ENCODE data around the gene MGAT5.

MGAT5 gene

GRCh38 chr2:134433979-134434378 is 180.1 kb downstream of the MGAT5 start:
- no peak for DNase-seq

DNA sequence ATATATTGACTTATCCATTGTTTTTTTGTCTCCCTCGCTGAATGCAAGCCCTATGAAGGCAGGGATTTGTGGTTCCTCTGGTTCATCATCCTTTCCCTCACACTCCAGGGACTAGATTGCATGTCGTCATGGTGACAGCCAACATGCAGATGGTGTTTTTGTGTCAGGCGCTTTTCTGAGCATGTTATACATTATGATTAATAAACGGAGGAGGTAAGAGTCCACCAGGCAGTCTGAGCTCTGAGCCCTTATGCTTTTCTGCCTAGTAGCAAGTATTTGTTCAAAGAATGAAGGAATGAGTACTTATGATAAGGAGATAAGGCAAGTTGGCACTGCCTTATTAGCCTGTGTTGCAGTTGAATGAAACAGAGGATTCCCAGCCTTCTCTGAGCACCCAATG is 181.6 kb downstream of the MGAT5 start:
- no peak for DNase-seq

DNA sequence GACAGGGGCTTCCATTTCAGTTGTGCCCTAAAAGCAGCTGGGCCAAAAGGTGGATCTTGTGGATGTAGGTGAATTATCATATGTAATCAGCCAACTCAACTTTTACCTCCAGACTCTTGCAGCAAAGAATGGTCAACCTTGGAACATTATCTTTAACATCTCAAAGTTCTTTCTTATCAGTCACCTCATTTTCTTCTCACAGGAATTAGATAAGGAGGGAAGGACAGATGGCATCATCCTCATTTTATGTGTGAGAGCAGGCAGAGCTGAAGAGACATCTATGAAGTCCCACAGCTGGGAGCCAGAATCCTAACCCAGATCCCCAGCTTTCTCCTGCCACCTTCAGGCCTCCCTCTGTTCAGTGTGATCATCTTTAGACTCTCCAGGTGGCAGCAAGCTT is 182.1 kb downstream of the MGAT5 start:
- no peak for DNase-seq

- DNase-seq = no peak
Observed at GRCh38 chr2:134436706-134437105, 182.8 kb downstream of the MGAT5 start.

DNA sequence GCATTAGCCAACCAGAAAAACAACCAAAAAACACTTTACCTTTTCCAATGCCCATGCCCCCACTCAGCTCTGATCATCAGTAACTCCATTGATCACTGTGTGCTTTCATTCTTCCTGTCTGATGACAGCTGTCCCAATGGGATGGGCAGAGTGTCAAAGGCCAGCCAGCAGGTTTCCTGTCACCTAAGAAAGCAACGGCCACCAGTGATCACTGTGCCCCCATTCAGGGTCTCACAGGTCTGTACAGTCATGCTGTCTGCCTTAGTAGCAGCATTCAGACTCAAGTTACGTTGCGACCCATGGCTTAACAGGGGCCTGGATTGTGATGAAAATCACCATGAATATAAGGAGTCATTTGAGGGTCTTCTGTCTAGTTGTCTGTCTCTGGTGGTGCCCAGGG is 184.5 kb downstream of the MGAT5 start:
- DNase-seq = no peak

DNA sequence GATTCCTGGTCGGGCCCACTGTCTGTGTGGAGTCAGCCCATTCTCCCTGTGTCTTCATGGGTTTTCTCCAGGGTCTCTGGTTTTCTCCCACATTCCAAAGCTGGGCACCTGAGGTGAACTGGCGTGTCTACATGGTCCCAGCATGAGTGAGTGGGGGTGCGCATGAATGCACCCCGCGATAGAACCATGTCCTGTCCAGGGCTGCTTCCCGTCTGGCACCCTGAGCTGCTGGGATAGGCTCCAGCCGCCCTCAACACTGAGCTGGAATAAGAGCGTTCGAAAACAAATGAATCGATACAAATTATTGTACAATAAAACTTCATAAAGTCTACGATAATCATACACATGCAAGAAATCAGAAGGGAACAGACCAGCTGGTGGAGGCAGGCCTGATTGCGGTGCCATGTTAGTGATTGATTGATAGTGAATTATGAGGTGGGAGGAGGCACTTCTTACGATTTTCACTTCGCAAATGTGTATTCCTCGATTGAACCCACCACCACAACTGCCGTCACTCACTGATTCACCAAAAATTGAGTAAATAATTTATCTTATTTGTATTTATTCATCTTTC is 186.6 kb downstream of the MGAT5 start:
- DNase-seq = no peak

DNA sequence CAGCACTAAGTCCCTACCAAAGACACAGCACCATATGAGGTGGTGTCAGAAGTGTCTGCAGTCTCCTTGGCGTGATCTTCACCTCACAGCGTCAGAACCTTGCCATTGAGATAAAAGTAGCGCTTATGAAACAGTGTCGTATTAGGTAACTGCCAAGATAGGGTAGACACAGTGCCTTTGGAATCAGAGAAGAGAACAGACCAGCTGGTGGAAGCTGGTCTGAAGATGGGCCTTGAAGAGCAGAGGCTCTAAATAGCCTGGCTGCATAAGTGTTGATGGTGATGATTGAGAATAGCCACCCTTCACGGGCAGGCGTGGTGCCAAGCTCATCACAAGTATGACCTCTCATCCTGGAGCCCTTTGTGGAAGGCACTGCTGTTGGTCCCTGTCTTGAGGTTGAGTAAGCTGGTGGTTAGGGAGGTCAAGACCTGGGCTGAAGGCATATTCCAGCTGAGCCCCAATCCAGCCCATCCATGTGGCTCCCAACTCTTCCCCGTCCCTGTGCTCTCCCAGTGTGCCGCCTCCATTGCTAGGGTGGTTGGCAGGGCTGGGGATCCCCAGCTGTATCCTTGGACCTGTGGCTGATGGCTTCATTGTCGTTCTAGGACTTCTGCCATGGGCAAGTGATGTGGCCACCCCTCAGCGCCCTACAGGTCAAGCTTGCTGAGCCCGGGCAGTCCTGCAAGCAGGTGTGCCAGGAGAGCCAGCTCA is 187.4 kb downstream of the MGAT5 start:
- DNase-seq = no peak

- no peak for DNase-seq
Observed at GRCh38 chr2:134443814-134444480, 190.1 kb downstream of the MGAT5 start.

DNA sequence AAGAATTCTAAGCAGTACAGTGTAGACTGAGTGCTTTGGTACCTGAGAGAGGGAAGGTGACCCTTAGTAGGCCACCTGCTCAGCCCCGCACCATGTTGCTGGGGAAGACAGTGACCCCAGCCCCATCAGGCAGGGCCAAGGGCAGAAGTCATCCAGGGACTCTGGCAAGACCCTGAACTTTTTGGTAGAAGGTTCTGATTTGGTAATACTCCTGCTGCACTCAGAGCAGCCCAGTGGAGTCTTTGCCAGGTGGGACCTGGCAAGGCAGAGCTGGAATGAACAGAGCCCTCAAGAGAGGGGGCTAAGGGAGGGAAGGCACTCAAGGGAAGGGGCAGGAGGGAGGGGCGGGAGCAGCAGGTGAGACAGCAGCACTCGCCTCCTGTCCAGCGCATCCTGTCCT is 191.2 kb downstream of the MGAT5 start:
- DNase-seq = no peak

DNA sequence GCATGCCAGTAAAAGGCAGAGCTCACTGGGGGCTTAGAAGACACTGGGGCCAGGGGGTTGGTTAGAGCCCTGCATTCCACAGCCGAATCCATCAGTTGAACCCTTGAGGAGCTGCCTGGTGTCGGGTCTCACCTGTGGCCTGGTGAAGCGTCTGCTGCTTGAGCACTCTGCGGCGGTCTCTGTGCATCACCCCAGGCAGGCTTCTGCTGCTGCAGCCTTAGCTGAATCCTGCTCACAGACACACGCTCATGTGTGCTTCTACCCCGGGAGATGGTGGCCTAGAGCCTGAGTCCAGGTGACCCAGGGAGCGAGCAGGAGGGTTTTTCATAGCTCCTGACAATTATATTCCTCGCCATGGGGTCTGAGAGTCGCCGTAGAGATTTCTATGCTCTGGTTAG is 192.1 kb downstream of the MGAT5 start:
- DNase-seq = no peak

- DNase-seq = no peak
Observed at GRCh38 chr2:134446383-134447017, 192.6 kb downstream of the MGAT5 start.

- no peak for DNase-seq
Observed at GRCh38 chr2:134447669-134448068, 193.8 kb downstream of the MGAT5 start.

- no peak for DNase-seq
Observed at GRCh38 chr2:134448650-134449049, 194.8 kb downstream of the MGAT5 start.

DNA sequence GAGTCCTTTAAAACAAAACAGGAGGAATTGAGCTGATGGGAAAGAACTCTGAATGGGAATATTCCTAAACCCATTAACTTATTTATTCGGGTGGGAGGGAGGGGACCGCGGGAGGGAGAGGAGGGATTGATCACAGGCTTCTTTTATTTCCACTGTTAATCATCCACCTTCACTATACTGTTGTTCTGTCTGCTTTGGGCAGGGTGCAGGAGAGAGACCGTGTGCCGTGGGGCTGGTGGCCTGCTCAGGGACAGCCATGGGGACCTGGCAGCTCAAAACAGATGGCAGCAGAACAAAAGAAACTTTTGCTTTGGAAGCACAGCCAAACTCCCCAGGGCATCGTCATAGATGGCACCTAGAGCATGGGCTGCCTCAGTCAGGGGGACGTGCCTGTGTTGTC is 195.3 kb downstream of the MGAT5 start:
- DNase-seq = no peak

- no peak for DNase-seq
Observed at GRCh38 chr2:134449751-134450513, 196.1 kb downstream of the MGAT5 start.

DNA sequence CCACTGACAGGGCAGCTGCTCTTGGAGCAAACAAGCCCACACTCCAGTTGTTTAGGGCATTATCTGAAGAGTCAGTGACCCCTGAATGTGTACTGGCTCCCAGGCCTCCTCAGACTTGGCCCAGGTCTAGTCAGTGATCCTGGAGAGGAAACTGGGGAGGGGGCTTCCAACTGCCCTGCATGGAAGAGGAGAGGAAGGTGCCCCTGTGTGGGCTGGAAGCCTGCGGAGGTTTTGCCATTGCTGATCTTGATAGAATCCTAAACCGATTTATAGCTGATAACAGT is 197.4 kb downstream of the MGAT5 start:
- no peak for DNase-seq

- DNase-seq = no peak
Observed at GRCh38 chr2:134452042-134452733, 198.3 kb downstream of the MGAT5 start.

- DNase-seq = no peak
Observed at GRCh38 chr2:134453476-134453875, 199.6 kb downstream of the MGAT5 start.

GRCh38 chr2:134453973-134454372 is 200.1 kb downstream of the MGAT5 start:
- DNase-seq = no peak

GRCh38 chr2:134454426-134454825 is 200.6 kb downstream of the MGAT5 start:
- DNase-seq = no peak

GRCh38 chr2:134454931-134455330 is 201.1 kb downstream of the MGAT5 start:
- no peak for DNase-seq

DNA sequence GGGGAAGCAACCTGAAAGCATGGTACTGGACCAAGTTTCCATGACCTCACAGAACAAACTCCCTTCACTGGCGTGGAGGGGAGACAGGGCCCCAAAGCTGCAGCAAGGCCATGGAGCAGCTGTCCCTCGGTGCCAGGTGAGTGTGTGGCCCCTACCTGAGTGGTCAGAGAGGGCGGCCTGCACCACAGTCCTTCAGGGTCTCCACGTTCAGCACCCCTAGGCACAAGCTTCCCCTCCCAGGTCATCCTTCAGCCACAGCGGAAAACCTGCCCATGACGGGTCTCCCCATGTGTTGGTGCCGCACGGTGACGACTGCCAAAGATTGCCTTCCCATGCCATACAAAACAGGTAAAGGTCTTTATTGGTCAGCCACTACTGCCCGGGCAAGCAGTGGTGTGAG is 201.6 kb downstream of the MGAT5 start:
- no peak for DNase-seq

GRCh38 chr2:134457353-134457752 is 203.5 kb downstream of the MGAT5 start:
- no peak for DNase-seq

Data from activated naive CD4-positive, alpha-beta T cell treated with anti-CD3 and anti-CD28 coated beads, Interleukin-2, amount 50 U/mL, for 16 hours (primary cell).